Testis (tissue), 3 donors: Measurements from ENCODE around the gene RABL3. TPM values are rescaled to one million over a fixed set of nuclear protein-coding genes. Genes with fewer than 3 reads are reported as not detected.
"Not testable (repeated sequence)": the region's sequence is repeated elsewhere in the genome, so short reads cannot be mapped to it uniquely, and the experiment has no call there.

Experiments
- DNase-seq: peaks from one replicate; pipeline ENCODE4 v3.0.0-alpha.2; 2019
- H3K27ac ChIP-seq, 2 donors: fragments of 200-600 bp; sonication (generic); one replicate each; pipeline ENCODE4 v1.5.1; 2019
- H3K27me3 ChIP-seq: fragments of 200-600 bp; sonication (generic); one replicate; pipeline ENCODE4 v1.5.1; 2019
- H3K36me3 ChIP-seq: fragments of 200-600 bp; sonication (generic); one replicate; pipeline ENCODE4 v1.5.1; 2017; ENCODE audit warnings: low read depth; ENCODE audit errors: missing control alignments
- H3K4me1 ChIP-seq: fragments of 200-600 bp; sonication (generic); one replicate; pipeline ENCODE4 v1.5.1; 2019
- H3K4me3 ChIP-seq, 2 donors: fragments of 200-600 bp; sonication (generic); one replicate each; pipeline ENCODE4 v1.5.1; 2017 to 2019
- H3K9me3 ChIP-seq: fragments of 200-600 bp; sonication (generic); one replicate; pipeline ENCODE4 v1.5.1; 2017
- CTCF ChIP-seq, 3 experiments: fragments of 450-650 bp in 2 of 3; fragments of 200-600 bp in 1 of 3; sonication (generic) in 1 of 3; IDR thresholded peaks; one replicate each; pipeline ENCODE4 v1.5.1; 2016 to 2019; ENCODE audit warnings: antibody characterized with exemption in 3 of 3, mild to moderate bottlenecking in 2 of 3, moderate library complexity in 1 of 3
- POLR2A ChIP-seq: fragments of 450-650 bp; IDR thresholded peaks from one replicate; pipeline ENCODE4 v1.6.1; 2017; ENCODE audit warnings: antibody characterized with exemption, mild to moderate bottlenecking, moderate library complexity
- WGBS, 2 donors: methylation state at CpG; one replicate each; pipeline ENCODE4 v1.1.5; 2018; 5-methylcytosine and 5-hydroxymethylcytosine counted together
- intact Hi-C: fragments of 100-400 bp; cut with DNase I; formaldehyde crosslinking; loops from one replicate; pipeline ENCODE4 v1.15.1; 2023; ENCODE audit warnings: low total_unique reads
- polyA plus RNA-seq: library from polyadenylated mRNA; stranded (reverse); fragments of 350-450 nt; fragmentation: Illumina TruSeq; extraction: RNeasy Lipid Tissue Mini Kit (QIAGEN cat#74804); gene quantifications from one replicate; pipeline ENCODE4 v1.2.3, GENCODE V29; 2014; ENCODE audit warnings: low read depth, low replicate concordance; ENCODE audit not compliant: insufficient read depth
- total RNA-seq, 2 donors: library from RNA; depleted of rRNA; stranded (reverse); fragments of >200 nt; gene quantifications; one replicate each; pipeline ENCODE4 v1.2.3, GENCODE V29; 2016

RABL3 gene
- total and polyA plus RNA-seq, 3 donors from 2014 or later = 11.1 to 19.6 (median 11.3) TPM

GRCh38 chr3:120763601-120764000 lies 21.3 kb upstream of the RABL3 start:
- Histone ChIP-seq H3K27me3 (no peaks in the 10 kb centered on the region), H3K4me1 (peaks cover 9% of the 10 kb centered on the region), H3K4me3 (no peak overlapping the region), H3K36me3 (no peaks in the 10 kb centered on the region), H3K27ac (no peak overlapping the region), H3K9me3 (no peaks in the 10 kb centered on the region)
- intact Hi-C loops = no loop called here
- DNase-seq = no peak
- no peak for TF ChIP-seq POLR2A
- TF ChIP-seq CTCF (IDR thresholded peaks at IDR 0.05) = no peak
- WGBS, 2 donors = 69 to 74% methylated on average over 1 of the region's 1 CpG

- DNase-seq = no peak
- H3K4me1 ChIP-seq = peaks cover 9% of the 10 kb centered on the region
- H3K27me3 ChIP-seq = no peaks in the 10 kb centered on the region
- no peak overlapping the region for H3K4me3 ChIP-seq
- 89% methylated on average over 1 of the region's 1 CpG for WGBS, 2 donors
- intact Hi-C loops = no loop called here
- H3K27ac ChIP-seq = no peak overlapping the region
- TF ChIP-seq POLR2A (no peak), CTCF (IDR thresholded peaks at IDR 0.05) (no peak)
- H3K9me3 ChIP-seq = no peaks in the 10 kb centered on the region
- H3K36me3 ChIP-seq = no peaks in the 10 kb centered on the region
Observed at GRCh38 chr3:120762615-120763014, 20.3 kb upstream of the RABL3 start.

GRCh38 chr3:120758551-120758950 lies 16.2 kb upstream of the RABL3 start:
- intact Hi-C loops, H3K27me3 ChIP-seq, H3K4me3 ChIP-seq, H3K36me3 ChIP-seq, H3K27ac ChIP-seq, DNase-seq, H3K9me3 ChIP-seq, H3K4me1 ChIP-seq: not testable (repeated sequence)
- 71 to 83% methylated on average over 4 of the region's 4 CpGs for WGBS, 2 donors

- intact Hi-C loops = no loop called here
- no peaks in the 10 kb centered on the region for H3K36me3 ChIP-seq
Observed at GRCh38 chr3:120756061-120756460, 13.7 kb upstream of the RABL3 start.

GRCh38 chr3:120753810-120754209 lies 11.5 kb upstream of the RABL3 start:
- Histone ChIP-seq H3K4me3 (no peak overlapping the region), H3K27me3 (no peaks in the 10 kb centered on the region), H3K36me3 (no peaks in the 10 kb centered on the region), H3K27ac (no peak overlapping the region), H3K9me3 (no peaks in the 10 kb centered on the region), H3K4me1 (no peaks in the 10 kb centered on the region)
- no peak for TF ChIP-seq CTCF (IDR thresholded peaks at IDR 0.05)
- no peak for DNase-seq
- intact Hi-C loops = no loop called here

More at GRCh38 chr3:120756061-120756460, 13.7 kb upstream of the RABL3 start:
- no peaks in the 10 kb centered on the region for H3K9me3 ChIP-seq
- H3K27me3 ChIP-seq = no peaks in the 10 kb centered on the region
- no peak overlapping the region for H3K4me3 ChIP-seq
- no peaks in the 10 kb centered on the region for H3K4me1 ChIP-seq
- no peak overlapping the region for H3K27ac ChIP-seq
- DNase-seq = no peak
- 74 to 79% methylated on average over 2 of the region's 2 CpGs for whole genome bisulfite sequencing, 2 donors
- TF ChIP-seq CTCF (IDR thresholded peaks at IDR 0.05) = no peak
- TF ChIP-seq POLR2A = no peak
